Measurements from ENCODE around the gene SLC5A10.

SLC5A10 gene

DNA sequence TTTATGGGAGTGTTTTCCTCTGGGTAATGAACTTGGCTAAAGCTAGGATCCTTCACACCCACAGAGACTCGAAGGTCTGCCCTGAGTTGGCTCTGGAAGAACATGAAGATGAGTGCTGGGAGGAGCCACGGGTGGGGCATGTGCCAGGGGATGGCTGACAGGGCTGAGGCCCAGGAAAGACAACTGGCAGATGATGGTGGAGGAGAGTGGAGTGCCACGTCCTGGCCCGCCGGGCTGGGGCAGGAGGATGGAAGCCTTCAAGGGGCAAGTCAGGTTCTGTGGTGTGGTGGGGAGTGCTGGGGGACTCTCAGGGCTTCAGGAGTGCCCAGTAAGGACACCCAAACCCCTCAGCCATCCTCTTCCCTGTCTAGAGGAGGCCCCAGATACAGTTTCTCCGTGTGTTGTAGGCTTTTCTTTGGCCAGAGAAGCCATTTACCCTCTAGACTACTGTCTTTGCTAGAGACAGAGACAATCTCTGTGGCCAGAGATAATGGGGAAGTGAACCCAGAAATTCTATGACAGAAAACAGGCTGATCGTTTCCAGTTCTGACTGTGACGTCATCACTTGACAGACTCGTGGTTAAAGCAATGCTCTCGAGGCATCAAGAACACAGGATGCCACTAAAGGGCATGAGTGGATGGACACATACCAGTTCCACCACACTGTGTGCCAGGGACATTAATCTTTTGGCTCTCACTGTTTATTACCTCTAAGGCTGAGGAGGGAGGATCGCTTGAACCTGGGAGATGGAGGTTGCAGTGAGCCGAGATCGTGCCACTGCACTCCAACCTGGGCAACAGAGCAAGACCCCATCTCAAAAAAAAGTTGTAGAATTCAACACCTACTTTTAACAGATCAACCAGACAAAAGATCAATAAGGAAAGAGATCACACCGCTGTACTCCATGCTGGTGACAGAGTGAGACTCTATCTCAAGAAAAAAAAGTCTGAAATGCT, 18.6 kb upstream of the SLC5A10 start:
- no peak for TF ChIP-seq CTCF (IDR thresholded peaks at IDR 0.05; ENCODE audit: unreplicated experiment in 3 of 3)
- Mint-ChIP-seq H3K27ac (no peak overlapping the region), H3K9me3 (no peaks in the 10 kb centered on the region)

DNA sequence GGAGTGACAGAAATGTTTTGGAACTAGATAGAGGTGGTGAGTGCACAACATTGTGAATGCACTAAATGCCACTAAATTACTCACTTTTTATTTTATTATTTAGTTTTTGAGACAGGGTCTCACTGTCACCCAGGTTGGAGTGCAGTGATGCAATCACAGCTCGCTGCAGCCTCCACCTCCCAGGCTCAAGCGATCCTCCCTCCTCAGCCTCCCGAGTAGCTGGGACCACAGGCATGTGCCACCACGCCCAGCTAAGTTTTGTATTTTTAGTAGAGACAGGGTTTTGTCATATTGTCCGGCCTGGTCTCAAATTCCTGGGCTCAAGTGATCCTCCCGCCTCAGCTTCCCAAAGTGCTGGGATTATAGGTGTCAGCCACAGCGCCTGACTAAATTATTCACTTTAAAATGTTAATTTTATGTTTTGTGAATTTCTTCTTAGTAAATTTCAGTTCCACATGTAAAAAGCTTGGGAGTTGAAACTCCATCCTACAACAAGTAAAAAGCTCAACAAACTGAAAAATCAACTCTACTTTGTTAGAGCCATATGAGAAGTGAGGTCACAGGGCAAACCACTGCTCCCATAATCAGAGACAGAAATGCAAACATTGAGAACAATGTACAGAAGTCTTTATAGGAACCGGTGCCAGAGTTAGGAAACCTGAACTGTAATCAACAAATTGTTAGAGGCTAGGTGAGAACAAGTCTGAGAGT, 13.8 kb upstream of the SLC5A10 start:
- no peak for TF ChIP-seq CTCF (IDR thresholded peaks at IDR 0.05; ENCODE audit: unreplicated experiment in 3 of 3)

More for the DNA sequence above, 18.6 kb upstream of the SLC5A10 start:
- Mint-ChIP-seq H3K4me1 (no peaks in the 10 kb centered on the region), H3K4me3 (no peak overlapping the region), H3K36me3 (ENCODE audit: low read depth) (peaks cover 41% of the 10 kb centered on the region), H3K27me3 (ENCODE audit: low read depth) (no peaks in the 10 kb centered on the region)

DNA sequence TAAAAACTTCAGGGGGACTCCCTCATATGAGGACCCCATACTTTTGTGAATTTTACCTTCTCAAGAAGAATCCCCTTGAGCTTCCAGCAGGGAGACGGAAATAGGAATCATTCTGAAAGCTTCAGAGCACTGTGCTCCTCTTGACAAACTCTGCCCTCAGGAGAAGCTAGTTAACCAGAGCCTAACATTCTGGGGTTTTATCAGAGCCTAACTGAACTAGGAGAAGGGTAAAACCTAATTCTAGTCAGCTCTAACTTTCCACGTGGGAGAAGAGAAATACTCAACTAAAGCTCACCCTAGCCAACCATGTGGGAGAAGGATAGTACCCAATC, 13.3 kb upstream of the SLC5A10 start:
- no peaks in the 10 kb centered on the region for H3K36me3 Mint-ChIP-seq (ENCODE audit: low read depth)
- H3K9me3 Mint-ChIP-seq, result no peaks in the 10 kb centered on the region
- no peaks in the 10 kb centered on the region for H3K27me3 Mint-ChIP-seq (ENCODE audit: low read depth)
- no peak overlapping the region for H3K4me3 Mint-ChIP-seq
- no peaks in the 10 kb centered on the region for H3K4me1 Mint-ChIP-seq
- H3K27ac Mint-ChIP-seq, result no peak overlapping the region
- no peak for TF ChIP-seq CTCF (IDR thresholded peaks at IDR 0.05; ENCODE audit: unreplicated experiment in 3 of 3)

More for the DNA sequence above, 13.8 kb upstream of the SLC5A10 start:
- no peaks in the 10 kb centered on the region for H3K9me3 Mint-ChIP-seq
- H3K4me1 Mint-ChIP-seq, result no peaks in the 10 kb centered on the region
- no peaks in the 10 kb centered on the region for H3K27me3 Mint-ChIP-seq (ENCODE audit: low read depth)
- no peak overlapping the region for H3K27ac Mint-ChIP-seq
- no peak overlapping the region for H3K4me3 Mint-ChIP-seq
- peaks cover under 1% of the 10 kb centered on the region for H3K36me3 Mint-ChIP-seq (ENCODE audit: low read depth)

DNA sequence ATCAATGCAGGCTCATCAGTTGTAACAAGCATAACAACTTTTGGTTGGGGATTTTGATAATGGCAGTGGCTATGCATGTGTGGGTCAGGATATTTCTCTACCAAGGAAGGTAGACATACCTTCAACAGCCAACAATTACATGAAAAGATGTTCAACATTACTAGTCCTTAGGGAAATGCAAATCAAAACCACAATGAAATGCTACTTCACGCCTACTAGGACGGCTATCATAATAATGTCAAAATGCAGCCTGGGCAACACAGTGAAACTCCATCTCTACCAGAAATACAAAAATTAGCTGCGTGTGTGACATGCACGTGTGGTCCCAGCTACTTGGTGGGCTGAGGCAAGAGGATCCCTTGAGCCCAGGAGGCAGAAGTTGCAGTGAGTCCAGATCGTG, 7.3 kb upstream of the SLC5A10 start:
- no peaks in the 10 kb centered on the region for H3K36me3 Mint-ChIP-seq (ENCODE audit: low read depth)
- H3K9me3 Mint-ChIP-seq, result no peaks in the 10 kb centered on the region
- no peak overlapping the region for H3K27ac Mint-ChIP-seq
- H3K4me1 Mint-ChIP-seq, result peaks cover 5% of the 10 kb centered on the region
- peaks cover 9% of the 10 kb centered on the region for H3K27me3 Mint-ChIP-seq (ENCODE audit: low read depth)
- H3K4me3 Mint-ChIP-seq, result no peak overlapping the region
- no peak for TF ChIP-seq CTCF (IDR thresholded peaks at IDR 0.05; ENCODE audit: unreplicated experiment in 3 of 3)

DNA sequence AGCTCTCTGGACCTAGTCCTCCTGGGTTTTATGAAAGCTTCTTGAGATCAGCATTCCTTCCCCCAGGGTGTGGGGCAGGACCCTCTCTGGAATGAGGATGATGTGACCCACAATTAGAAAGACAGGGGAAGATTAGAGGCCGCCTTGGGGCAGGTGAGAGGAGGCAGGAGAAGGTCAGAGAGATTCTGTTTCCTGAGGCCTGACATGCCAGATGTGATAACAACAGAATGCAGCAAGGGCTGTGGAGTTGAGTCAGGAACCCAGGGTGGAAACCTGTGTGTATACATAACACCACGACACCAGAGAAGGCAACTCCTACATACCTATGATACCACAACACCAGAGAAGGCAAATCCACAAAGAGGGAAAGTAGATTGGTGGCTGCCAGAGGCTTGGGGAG, 5.4 kb upstream of the SLC5A10 start:
- Mint-ChIP-seq H3K4me1 (peaks cover 16% of the 10 kb centered on the region), H3K27ac (no peak overlapping the region), H3K9me3 (no peaks in the 10 kb centered on the region), H3K4me3 (no peak overlapping the region), H3K27me3 (ENCODE audit: low read depth) (peaks cover 13% of the 10 kb centered on the region), H3K36me3 (ENCODE audit: low read depth) (no peaks in the 10 kb centered on the region)
- no peak for TF ChIP-seq CTCF (IDR thresholded peaks at IDR 0.05; ENCODE audit: unreplicated experiment in 3 of 3)

Data from nephron (organoid).